Inflammatory macrophage treated with lipopolysaccharide for 4 hours (primary cell): Measurements from ENCODE around the gene URI1.
A peak's percentile ranks its signal among the peaks of the same experiment; 100 is the strongest.
"Not testable (repeated sequence)": the region's sequence is repeated elsewhere in the genome, so short reads cannot be mapped to it uniquely, and the experiment has no call there.

Experiments used
- DNase-seq: peaks from one replicate; pipeline ENCODE4 v3.0.0-alpha.2; 2020

Gene URI1

DNA sequence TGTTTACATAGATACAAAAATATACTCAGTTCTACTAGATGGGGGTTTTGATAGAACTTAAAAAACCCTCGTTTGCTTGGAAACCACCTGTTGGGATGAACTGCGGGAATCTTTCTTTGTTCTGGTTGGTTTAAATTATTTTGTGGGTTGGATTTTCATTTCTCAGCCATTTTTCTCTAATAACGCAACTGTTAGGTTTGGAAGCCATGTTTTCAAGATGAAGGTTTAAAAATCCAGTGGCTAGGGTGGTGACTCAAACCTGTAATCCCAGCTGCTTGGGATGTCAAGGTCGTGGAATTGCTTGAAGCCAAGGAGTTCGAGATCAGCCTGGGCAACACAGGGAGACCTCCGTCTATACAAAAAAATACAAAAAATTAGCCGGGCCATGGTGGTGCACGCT, 1.6 kb downstream of the URI1 start:
- DNase-seq, result no peak

DNA sequence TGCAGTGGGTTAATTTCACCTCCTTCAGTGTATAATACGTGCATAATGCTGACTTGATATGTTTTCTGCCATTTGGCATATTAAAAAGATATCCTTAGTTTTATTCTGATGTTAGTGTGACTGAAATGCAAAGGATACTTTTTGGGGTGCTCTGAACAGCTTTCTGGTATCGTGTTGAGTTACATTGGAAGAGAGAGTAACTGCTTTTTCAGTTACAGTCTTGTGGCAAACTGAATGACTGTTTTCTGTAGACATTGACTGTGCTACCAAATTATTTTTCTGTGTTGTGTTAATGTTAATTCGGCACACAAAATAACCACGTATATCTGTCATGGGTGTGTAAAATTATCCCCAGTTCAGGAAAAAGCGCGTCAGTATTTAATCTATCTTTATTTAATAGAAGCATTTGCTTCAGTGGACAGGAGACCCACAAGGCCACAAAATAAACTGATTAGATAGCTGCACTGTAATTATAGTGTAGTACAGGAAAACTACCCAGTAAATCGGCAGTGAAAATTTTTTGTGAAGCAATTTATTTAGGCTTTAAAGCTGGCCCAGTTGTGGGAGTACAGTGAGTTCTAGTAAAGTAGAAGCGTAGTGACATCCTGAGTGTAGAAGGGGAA, 2.5 kb downstream of the URI1 start:
- DNase-seq, result no peak

DNA sequence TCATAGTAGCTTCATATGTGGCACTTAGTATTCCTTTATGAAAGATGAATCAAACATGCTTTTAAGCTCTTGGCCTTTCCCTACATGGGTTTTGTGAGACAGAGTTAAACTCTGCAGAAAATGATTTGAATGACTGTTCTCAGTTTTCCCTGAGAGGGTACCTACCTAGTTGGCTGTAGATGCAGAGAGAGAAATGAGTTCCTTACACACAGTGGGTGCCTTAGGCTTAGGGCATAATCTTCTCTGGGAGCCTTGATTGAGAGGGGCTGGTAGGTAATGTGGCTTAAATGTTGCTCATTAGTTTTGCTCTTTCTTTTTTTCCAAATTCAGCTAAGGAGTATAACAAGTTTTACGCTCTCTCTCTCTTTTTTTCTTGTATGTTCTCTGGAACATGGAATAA, 3.0 kb downstream of the URI1 start:
- DNase-seq, result no peak

DNA sequence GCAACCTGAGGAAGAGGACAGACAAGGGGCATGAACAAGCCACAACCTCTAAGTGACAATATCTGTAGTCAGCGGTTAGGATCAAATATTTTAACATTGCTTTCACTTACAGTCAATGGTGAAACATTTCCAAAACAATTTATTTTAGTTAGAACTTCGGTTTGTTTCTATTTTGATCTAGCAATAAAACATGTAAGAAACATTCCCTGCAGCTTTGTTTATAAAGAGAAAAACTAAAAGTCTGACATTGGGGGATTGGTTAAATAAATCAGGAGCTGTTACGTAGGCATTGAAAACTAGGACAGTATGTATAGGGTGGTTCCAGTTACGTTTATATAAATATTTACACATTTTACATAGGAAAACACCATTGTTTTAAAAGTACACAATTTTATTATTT, 3.4 kb downstream of the URI1 start:
- no peak for DNase-seq

DNA sequence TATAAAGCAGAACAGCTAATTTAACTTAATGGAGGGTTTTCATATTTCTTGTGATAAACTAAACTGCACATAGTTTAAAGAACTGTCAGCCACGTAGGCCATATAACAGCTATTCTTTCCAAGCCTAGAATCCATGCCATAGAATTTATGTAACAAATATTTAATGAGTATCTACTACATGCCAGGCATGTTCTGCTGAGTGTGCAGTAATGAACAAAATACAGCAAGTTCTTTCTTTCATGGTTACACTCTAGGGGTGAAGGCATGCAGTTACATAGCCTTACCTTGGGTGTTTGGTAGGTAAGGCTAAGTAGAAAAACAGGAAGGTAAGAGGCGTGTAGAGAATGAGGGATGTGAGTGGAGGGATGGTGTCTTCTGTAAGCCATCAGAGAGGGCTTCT, 4.6 kb downstream of the URI1 start:
- DNase-seq, result no peak

DNA sequence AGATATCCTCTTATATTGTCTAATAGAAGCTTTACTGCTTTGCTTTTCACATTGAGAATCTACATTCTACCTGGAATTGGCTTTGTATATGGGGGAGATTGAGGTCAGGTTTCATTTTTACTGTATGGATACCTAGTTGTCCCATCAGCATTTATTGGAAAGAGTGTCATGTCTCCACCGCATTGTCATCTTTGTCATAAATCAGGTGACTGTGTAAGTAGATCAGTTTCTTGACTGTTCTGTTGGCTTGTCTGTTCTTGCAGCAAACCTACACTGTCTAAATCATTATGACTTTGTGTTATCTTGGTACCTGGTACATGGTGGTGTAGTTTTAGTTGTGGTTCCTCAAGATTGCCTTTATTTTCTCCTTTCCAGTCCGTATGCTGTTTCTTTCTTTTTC, 5.8 kb downstream of the URI1 start:
- DNase-seq, result no peak

DNA sequence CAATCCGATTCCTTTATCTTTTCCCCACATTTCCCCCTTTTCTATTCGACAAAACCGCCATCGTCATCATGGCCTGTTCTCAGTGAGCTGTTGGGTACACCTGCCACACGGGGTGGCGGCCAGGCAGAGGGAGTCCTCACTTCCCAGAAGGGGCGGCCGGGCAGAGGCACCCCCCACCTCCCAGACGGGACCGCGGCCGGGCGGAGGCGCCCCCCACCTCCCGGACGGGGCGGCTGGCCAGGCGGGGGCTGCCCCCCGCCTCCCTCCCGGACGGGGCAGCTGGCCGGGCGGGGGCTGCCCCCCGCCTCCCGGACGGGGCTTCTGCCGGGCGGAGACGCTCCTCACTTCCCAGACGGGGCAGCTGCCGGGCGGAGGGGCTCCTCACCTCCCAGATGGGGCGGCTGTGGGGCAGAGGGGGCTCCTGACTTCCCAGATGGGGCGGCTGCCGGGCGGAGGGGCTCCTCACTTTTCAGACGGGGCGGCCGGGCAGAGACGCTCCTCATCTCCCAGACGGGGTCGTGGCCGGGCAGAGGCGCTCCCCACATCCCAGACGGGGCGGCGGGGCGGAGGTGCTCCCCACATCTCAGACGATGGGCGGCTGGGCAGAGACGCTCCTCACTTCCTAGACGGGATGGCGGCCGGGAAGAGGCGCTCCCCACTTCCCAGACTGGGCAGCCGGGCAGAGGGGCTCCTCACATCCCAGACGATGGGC, 6.9 kb downstream of the URI1 start:
- DNase-seq, result not testable (repeated sequence)

DNA sequence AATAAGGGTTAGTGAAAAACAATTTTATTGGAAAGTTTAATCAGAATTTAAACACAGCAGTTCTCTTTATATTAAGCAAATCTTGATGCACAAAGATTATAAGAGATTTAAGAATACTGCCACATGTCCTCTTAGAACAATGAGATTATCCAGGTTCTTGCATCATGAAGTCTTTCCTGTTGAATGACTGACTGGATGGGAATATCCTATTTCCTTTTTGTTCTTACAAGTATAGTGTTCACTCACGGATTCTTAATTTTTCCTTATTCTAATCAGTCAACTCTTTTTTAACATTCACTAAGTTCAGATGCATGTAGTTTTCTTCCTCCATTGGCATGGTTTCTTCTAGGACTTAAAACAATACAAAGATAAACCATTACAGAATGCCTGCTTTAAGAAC, 10.1 kb downstream of the URI1 start:
- DNase-seq, result no peak

DNA sequence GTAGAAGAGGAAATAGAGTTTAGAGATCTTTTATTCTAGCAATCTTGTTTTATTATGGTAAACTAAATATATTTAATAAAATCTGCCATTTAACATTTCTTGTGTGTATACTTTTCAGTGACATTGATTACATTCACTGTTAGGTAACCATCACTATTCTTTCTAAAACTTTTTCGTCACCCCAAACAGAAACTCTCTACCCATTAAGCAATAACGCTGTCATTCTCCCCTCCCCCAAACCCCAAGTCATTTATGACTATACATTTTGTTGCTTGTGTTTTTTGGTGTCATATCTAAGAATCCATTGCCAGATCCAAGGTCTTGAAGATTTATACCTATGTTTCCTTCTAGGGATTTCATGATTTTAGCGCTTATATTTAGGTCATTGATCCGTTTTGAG, 10.6 kb downstream of the URI1 start:
- DNase-seq, result peak; percentile 53

DNA sequence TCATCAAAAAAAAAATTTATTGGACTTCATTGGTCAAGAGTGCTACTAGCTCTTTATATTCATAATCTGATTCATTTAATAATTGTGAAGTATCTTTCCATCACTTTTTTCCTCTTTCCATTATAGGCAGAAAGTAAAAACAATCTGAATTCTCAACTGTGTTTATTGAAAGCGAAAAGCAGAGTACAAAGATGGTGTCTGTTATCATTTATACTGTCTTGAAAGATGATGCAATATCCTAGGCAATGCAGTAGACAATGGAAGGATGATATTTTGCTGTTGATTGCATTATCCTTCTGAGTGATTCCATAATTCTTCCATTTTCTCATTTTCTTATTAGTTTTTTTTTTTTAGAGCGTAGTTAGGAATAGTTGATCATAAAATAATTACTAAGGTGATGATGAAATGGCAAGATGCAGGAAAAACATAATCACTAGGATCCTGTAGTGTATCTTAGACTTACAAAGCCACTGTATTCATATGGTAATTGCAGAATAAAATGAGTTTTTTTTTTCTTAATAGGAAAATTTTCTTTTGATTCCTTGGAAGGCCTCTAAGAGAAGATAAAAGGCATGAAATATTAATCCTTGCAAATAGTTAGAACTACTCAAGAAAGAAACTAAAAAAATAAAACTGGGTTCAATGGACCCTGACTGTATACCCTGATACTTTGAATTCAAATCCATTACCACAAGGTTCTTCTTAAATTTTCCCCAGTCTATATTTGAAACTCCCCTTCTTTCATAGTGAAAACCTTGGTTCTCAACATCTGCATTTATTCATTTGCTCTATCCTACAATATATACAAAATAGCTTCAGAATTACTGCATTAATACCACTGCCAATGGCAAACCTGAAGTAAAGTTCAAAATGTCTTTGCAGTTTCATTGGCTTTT, 11.6 kb downstream of the URI1 start:
- no peak for DNase-seq

DNA sequence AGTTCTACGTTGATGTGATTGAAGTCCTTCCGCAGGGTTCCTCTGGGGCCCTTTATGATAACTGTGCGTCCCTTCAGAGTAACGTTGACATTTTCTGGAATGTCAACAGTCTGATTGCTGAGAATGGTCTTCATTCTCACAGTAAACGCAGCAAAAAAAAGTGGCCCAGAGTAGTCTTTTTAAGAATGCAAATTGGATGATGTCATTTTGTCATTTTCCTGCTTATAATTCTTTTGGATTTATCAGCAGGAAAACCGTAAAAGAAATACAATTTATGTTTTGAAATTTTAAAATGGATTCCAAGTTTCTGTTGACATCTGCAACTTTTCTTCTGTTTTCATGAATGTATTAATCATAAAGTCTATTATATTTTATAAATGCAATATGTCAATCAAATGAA, 14.8 kb downstream of the URI1 start:
- no peak for DNase-seq

DNA sequence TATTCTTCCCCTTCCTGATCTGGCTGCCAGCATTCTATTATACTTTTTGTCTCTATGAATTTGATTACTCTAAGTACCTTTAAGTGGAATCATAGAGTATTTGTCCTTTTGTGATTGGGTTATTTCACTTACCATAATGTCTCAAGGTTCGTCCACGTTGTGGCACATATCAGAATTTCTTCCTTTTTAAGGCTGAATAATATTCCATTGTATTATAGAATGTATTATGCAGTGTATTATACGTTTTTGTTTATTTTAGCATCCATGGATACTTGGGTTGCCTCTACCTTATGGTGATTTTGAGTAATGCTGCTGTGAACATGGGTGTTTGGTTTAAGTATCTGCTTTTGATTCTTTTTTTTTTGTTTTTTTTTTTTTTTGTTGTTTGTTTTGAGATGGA, 19.3 kb downstream of the URI1 start:
- DNase-seq, result no peak

DNA sequence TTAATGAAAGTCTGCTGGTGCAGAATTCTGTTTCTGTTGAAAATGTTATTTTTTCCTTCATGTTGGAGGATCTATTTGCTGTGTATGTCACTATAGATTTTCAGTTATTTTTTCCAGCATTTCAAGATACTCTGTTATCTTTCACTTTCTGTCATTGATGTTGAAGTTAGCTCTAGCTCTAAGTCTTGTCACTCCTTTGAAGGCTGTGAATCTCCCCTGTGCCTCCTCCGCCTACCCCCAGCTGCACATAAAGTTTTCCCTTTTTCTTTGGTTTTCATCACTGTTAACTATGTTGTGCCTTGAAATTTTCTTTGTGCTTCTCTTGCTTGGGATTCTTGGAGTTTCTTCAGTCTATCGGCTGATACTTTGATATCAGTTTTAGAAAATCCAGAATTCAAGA, 20.8 kb downstream of the URI1 start:
- DNase-seq, result no peak

DNA sequence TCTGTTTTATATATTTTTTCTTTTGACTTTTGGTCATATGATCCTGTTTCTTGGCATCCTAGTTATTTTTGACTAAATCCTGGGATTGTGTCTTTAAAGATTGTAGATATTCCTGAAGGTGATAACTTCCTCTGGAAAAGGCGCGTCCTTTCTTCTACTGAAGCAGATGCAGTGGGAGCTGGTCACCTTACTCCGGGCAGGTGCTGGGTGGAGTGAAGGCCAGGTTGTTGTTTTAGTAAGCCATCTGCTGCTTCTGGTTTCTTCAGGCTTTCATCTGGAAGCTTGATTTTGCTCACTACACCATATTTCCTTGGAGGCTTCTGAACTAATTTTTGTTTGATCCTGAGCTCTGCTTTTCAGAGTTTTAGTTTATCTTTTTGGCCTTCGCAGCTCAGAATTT, 21.5 kb downstream of the URI1 start:
- DNase-seq, result no peak

DNA sequence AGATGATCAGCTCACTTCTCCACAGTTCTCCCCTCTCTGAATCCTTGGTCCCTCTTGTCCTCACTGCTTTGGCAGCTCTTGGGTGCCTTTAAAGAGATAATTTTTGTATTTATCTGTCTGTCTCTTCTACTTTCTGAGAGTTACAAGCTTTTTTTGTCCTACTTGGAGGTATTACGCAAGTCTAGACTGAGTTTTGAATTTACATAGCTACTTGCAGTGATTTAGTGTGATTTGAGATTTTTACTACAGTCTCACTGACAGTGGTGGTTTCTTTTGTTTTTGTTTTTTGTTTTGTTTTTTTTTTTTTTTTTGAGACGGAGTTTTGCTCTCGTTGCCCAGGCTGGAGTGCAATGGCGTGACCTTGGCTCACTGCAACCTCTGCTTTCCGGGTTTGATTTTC, 22.1 kb downstream of the URI1 start:
- DNase-seq, result no peak

DNA sequence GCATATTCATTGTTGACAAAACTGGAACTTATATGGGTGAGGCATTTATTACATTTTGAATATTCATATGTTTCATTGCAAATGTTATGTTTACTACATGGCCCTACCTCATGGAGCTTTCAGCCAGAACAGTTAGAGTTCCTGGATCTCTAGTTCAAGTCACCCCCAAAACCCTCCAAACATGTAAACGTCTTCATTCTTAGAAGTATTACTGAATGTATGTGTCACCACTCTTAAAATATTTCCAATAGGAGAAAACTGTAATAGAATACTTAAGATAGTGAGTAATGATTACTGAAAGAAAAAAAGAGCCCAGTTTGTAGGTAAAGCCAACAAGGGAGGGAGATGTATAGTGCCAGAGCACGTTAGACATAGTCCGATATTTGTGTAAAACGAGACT, 23.5 kb downstream of the URI1 start:
- no peak for DNase-seq

DNA sequence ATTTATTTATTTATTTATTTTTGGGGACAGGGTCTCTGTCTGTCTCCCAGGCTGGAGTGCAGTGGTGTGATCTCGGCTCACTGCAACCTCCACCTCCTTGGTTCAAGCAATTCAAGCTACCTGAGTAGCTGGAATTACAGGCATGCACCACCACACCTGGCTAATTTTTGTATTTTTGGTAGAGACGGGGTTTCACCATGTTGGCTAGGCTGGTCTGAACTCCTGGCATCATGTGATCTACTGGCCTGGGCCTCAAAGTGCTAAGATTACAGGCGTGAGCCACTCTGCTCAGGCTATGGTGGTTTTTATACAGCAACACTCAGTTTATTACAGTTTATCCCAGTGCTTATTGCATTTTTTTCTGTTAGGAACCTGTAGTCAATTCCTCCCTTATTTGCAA, 24.1 kb downstream of the URI1 start:
- not testable (repeated sequence) for DNase-seq

DNA sequence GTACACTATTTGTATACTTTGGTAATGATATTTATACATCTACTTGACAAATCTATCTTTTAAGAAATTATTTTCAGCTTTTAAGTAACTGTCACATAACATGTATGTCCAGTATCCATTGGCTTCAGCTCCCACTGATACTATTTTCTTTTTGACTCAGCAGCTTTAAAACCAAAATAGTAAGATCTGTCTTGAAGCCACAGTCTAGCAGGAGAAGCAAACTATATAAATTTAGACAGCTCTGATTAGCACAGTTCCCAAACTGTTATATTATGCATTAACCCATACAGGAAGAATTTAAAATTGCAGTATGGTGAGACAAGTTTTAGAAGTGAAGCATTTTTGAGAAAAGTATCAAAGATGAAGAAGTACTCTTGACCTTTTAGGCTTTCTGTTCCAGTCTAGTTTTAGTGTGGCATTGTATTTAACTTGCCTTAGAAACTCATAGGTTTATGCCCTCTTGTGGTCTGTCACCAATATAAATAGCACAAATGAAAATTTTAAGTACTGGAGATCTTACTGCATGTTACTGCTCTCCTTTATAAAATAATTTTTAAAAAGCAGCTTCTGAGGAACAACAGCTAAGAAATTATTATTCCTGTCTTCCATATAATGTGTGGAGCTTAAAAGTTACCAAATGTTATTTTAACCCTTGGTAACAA, 24.7 kb downstream of the URI1 start:
- peak; percentile 7 for DNase-seq

DNA sequence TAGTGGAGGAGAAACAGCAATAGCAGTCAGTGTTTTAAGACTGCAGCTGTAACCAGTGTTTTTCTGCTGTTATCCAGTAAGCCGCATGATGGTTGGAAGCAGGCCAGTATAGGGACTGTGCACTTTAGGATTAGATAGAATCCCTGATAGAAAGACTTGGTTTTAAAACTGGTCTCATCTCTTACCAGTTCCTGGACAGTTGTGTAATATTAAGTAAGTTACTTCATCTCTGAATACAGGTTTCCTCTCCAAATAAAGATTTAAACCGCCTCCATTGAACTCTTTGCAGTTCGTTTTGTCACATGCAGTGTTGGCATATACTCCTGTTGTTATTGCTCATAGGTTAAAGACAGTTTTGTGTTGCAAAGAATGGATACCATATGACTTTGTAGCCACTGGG, 25.6 kb downstream of the URI1 start:
- DNase-seq, result peak; percentile 37

DNA sequence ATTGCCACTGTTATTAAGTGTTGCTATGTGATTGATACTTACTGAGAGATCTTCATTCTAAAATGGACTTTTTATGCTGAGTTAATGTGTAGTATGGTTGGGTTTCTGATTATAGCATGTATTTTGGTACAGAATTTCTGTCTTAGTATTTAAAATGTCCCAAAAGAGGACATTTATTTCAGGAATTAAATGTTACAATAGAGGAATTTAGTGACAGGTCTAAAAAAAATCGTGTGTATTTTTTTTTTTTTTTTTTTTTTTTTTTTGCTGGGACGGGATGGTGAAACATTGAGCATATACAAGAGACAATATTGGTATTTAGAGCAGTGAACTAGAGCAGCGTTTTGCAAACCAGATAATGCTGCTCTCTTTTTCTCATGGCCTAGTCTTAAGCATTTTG, 27.9 kb downstream of the URI1 start:
- DNase-seq, result no peak

DNA sequence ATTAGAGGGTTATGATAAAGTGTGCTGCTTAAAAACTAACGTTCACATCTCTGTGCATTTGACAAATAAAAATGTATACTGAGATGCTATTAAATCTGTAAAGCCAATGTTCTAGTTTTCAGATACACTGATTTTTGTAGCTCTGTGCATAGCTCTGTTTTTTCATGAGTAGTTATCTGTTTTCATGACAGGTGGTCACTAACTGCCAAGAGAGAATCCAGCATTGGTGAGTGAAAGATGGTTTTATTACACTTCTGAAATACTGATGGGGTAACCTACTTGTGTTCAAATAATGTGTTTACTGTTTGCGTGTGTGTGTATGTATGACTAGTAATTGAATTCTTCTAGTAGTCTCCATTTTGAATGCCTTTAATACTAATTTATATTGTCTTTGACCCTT, 29.0 kb downstream of the URI1 start:
- DNase-seq, result no peak

DNA sequence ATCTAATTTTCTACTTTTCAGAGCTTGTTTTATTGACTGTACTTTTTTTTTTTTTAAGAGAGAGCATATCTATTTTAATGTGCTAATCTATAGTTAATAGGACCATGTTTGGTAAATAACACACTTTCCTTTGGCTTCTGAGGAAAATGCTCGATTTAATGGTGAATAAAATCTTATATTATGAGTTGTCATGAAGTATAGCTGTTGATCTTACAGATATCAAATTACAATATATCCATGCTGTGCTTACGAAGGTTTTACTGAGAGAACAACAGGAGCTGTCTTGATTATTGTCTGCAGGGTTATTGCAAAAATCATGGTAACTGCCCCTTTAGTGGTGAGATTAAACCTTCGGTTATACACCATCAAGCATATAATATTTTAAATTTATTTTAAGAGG, 29.6 kb downstream of the URI1 start:
- DNase-seq, result no peak

DNA sequence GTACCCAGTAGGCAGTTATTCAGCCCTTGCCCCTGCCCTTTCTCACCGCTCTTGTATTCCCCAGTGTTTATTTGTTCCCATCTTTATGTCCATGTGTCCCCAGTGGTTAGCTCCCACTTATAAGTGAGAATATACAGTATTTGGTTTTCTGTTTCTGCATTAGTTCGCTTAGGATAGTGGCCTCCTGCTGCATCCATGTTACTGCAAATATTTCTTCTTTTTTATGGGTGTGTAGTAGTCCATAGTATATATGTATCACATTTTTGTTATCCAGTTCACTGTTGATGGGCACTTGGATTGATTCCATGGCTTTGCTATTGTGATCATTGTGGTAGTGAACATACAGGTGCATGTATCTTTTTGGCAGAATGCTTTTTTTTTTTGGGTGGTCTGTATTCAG, 32.7 kb downstream of the URI1 start:
- no peak for DNase-seq
